HG03521 (cell line): ENCODE data around the gene MRPL3.

Experiments used
- ATAC-seq: cut with Tn5 transposase; IDR thresholded peaks from one replicate; pipeline ENCODE4 v1.9.1; 2021; ENCODE audit warnings: mild to moderate bottlenecking, moderate library complexity; ENCODE audit not compliant: unreplicated experiment

MRPL3 gene

GRCh38 chr3:131421301-131421700 is 81.5 kb downstream of the MRPL3 start:
- no peak for ATAC-seq

GRCh38 chr3:131417751-131418150 is 85.0 kb downstream of the MRPL3 start:
- no peak for ATAC-seq
